Psoas muscle (tissue), 8 donors: ENCODE data around the gene LRP1B. TPM values are rescaled to one million over a fixed set of nuclear protein-coding genes. Genes with fewer than 3 reads are reported as not detected.

ENCODE experiments used
- ATAC-seq, 4 donors: fragments of 200-7000 bp; cut with Tn5 transposase; one replicate each; pipeline ENCODE4 v1.9.1; 2020; ENCODE audit warnings: moderate library complexity in 3 of 4, mild to moderate bottlenecking in 2 of 4
- DNase-seq, 2 donors: peaks; one replicate each; pipeline ENCODE4 v3.0.0-alpha.2; 2020
- H3K27ac ChIP-seq: fragments of 200-600 bp; one replicate; pipeline ENCODE4 v1.8.0; 2022
- H3K27me3 ChIP-seq, 3 donors: fragments of 200-600 bp in 1 of 3; one replicate each; pipeline versions ENCODE4 v1.6.1 to v1.8.0; 2013 to 2022; ENCODE audit warnings: low read length in 2 of 3, mild to moderate bottlenecking in 2 of 3, moderate library complexity in 1 of 3; ENCODE audit not compliant: insufficient read depth in 3 of 3
- H3K36me3 ChIP-seq, 2 donors: fragments of 200-600 bp in 1 of 2; one replicate each; pipeline versions ENCODE4 v1.6.1 to v1.8.0; 2013 to 2022; ENCODE audit warnings: low read depth in 1 of 2, mild to moderate bottlenecking in 1 of 2, moderate library complexity in 1 of 2; ENCODE audit not compliant: insufficient read depth in 1 of 2
- H3K4me1 ChIP-seq: fragments of 200-600 bp; one replicate; pipeline ENCODE4 v1.8.0; 2022
- H3K4me3 ChIP-seq: fragments of 200-600 bp; one replicate; pipeline ENCODE4 v1.8.0; 2022; ENCODE audit warnings: mild to moderate bottlenecking
- H3K9me3 ChIP-seq: fragments of 200-600 bp; one replicate; pipeline ENCODE4 v1.8.0; 2022
- CTCF ChIP-seq: fragments of 200-600 bp; IDR thresholded peaks from one replicate; pipeline ENCODE4 v1.8.0; 2022; ENCODE audit warnings: antibody characterized with exemption
- WGBS, 3 donors: extraction: QIAGEN DNeasy Blood & Tissue Kit; methylation state at CpG; one replicate each; pipeline versions ENCODE4 v1.1.6 to v1.1.7; 2013; 5-methylcytosine and 5-hydroxymethylcytosine counted together
- intact Hi-C, 2 donors: fragments of 100-400 bp; cut with DNase I; formaldehyde crosslinking; loops; one replicate each; pipeline versions ENCODE4 v1.11.0 to v1.14.2; 2022
- polyA plus RNA-seq, 3 donors: library from polyadenylated mRNA; stranded (reverse); fragments of 200-250 nt; gene quantifications; one replicate each; pipeline ENCODE4 v1.2.3, GENCODE V29; 2013
- total RNA-seq, 4 donors: library from RNA; stranded (reverse); fragmentation: NEBNext Ultra II Directional in 2 of 4; extraction: Animal tissue kit (Norgen Biotek cat#: 25700) in 2 of 4; gene quantifications; one replicate each; pipeline versions ENCODE4 v1.2.1 to v1.2.4, GENCODE V29; 2021 to 2023
- donor health status: healthy with polysubstance abuse.
- donor health status: DM: no; HTN: no; CAD: no; lungs with moderate emphysema.
- donor health status: Bipolar disorder and iron deficiency.
- donor health status: healthy.
- donor health status: DM: yes; HTN: yes; CAD: no.
- donor health status: DM: no; HTN: no; CAD: no.
- donor health status: DM: no; HTN: no; CAD: no.
- donor health status: DM: yes; HTN: yes; CAD: no.

Gene LRP1B
- total and polyA plus RNA-seq, 7 donors = 0.33 to 3.3 (median 0.95) TPM

GRCh38 chr2:141458351-141458750, 672.5 kb downstream of the LRP1B start:
- 65 to 75% (median 71%) methylated on average over 7 of the region's 7 CpGs for WGBS, 3 donors
- H3K9me3 ChIP-seq = no peaks in the 10 kb centered on the region
- no peaks in the 10 kb centered on the region for H3K27me3 ChIP-seq
- no peak for ATAC-seq
- DNase-seq = no peak
- H3K4me1 ChIP-seq = no peaks in the 10 kb centered on the region
- no peak for TF ChIP-seq CTCF
- H3K36me3 ChIP-seq = no peaks in the 10 kb centered on the region
- no peak overlapping the region for H3K27ac ChIP-seq
- intact Hi-C loops = no loop called here
- no peak overlapping the region for H3K4me3 ChIP-seq

GRCh38 chr2:141455877-141456276, 674.9 kb downstream of the LRP1B start:
- Histone ChIP-seq H3K4me3 (no peak overlapping the region), H3K4me1 (no peaks in the 10 kb centered on the region), H3K27me3 (no peaks in the 10 kb centered on the region), H3K9me3 (no peaks in the 10 kb centered on the region), H3K36me3 (no peaks in the 10 kb centered on the region), H3K27ac (no peak overlapping the region)
- TF ChIP-seq CTCF = no peak
- DNase-seq = no peak
- intact Hi-C loops = no loop called here
- WGBS, 3 donors = 34 to 79% (median 49%) methylated on average over 2 of the region's 2 CpGs
- ATAC-seq = no peak

GRCh38 chr2:141455211-141455826, 675.5 kb downstream of the LRP1B start:
- Histone ChIP-seq H3K27me3 (no peaks in the 10 kb centered on the region), H3K27ac (no peak overlapping the region), H3K9me3 (no peaks in the 10 kb centered on the region), H3K4me1 (no peaks in the 10 kb centered on the region), H3K36me3 (no peaks in the 10 kb centered on the region), H3K4me3 (no peak overlapping the region)
- no peak for ATAC-seq
- WGBS, 3 donors = 82 to 89% (median 88%) methylated on average over 7 of the region's 7 CpGs
- DNase-seq = no peak
- intact Hi-C loops = no loop called here
- no peak for TF ChIP-seq CTCF

- Histone ChIP-seq H3K27me3 (no peaks in the 10 kb centered on the region), H3K27ac (no peak overlapping the region), H3K4me3 (no peak overlapping the region), H3K4me1 (no peaks in the 10 kb centered on the region), H3K36me3 (no peaks in the 10 kb centered on the region), H3K9me3 (peaks cover 2% of the 10 kb centered on the region)
- 88 to 90% (median 88%) methylated on average over 17 of the region's 17 CpGs for WGBS, 3 donors
- no peak for DNase-seq
- no peak for ATAC-seq
- intact Hi-C loops = no loop called here
- no peak for TF ChIP-seq CTCF
Observed at GRCh38 chr2:141440072-141440635, 690.7 kb downstream of the LRP1B start.

GRCh38 chr2:141439524-141439923, 691.3 kb downstream of the LRP1B start:
- intact Hi-C loops = no loop called here
- DNase-seq (no peak), ATAC-seq (no peak)
- no peak for TF ChIP-seq CTCF
- no peaks in the 10 kb centered on the region for H3K4me1 ChIP-seq
- no peak overlapping the region for H3K27ac ChIP-seq
- peaks cover 2% of the 10 kb centered on the region for H3K9me3 ChIP-seq
- H3K27me3 ChIP-seq = no peaks in the 10 kb centered on the region
- no peak overlapping the region for H3K4me3 ChIP-seq
- no peaks in the 10 kb centered on the region for H3K36me3 ChIP-seq
